Upper lobe of right lung (tissue), 1 donor: ENCODE data around the gene GSK3B. TPM values are rescaled to one million over a fixed set of nuclear protein-coding genes. Genes with fewer than 3 reads are reported as not detected.

Experiments
- ATAC-seq: fragments of 200-7000 bp; cut with Tn5 transposase; one replicate; pipeline ENCODE4 v1.9.1; 2020; ENCODE audit warnings: mild to moderate bottlenecking, moderate library complexity
- DNase-seq: peaks from one replicate; pipeline ENCODE4 v3.0.0-alpha.2; 2020
- H3K27ac ChIP-seq: fragments of 200-600 bp; one replicate; pipeline ENCODE4 v1.8.0; 2022
- H3K27me3 ChIP-seq: fragments of 200-600 bp; one replicate; pipeline ENCODE4 v1.8.0; 2022; ENCODE audit warnings: mild to moderate bottlenecking
- H3K36me3 ChIP-seq: fragments of 200-600 bp; one replicate; pipeline ENCODE4 v1.8.0; 2022
- H3K4me1 ChIP-seq: fragments of 200-600 bp; one replicate; pipeline ENCODE4 v1.8.0; 2022
- H3K4me3 ChIP-seq: fragments of 200-600 bp; one replicate; pipeline ENCODE4 v1.8.0; 2022; ENCODE audit warnings: mild to moderate bottlenecking
- H3K9me3 ChIP-seq: fragments of 200-600 bp; one replicate; pipeline ENCODE4 v1.8.0; 2022
- CTCF ChIP-seq: fragments of 200-600 bp; IDR thresholded peaks from one replicate; pipeline ENCODE4 v1.8.0; 2022; ENCODE audit warnings: antibody characterized with exemption
- intact Hi-C: fragments of 100-400 bp; cut with DNase I; formaldehyde crosslinking; loops from one replicate; pipeline ENCODE4 v1.11.0; 2022
- total RNA-seq: library from RNA; stranded (reverse); fragmentation: NEBNext Ultra II Directional; extraction: Animal tissue kit (Norgen Biotek cat#: 25700); gene quantifications from one replicate; pipeline ENCODE4 v1.2.1, GENCODE V29; 2021
- donor health status: DM: no; HTN: yes; CAD: no; lungs with severe emphysema.

The GSK3B gene
- total RNA-seq, 1 donor from 2014 or later, result 55.2 TPM

- H3K9me3 ChIP-seq, result no peaks in the 10 kb centered on the region
- DNase-seq, result peak; percentile 77
- H3K27ac ChIP-seq, result no peak overlapping the region
- intact Hi-C loops, result no loop called here
- no peaks in the 10 kb centered on the region for H3K4me1 ChIP-seq
- peak; percentile 82 for ATAC-seq
- H3K36me3 ChIP-seq, result no peaks in the 10 kb centered on the region
- peak overlapping the region; percentile 52 for H3K4me3 ChIP-seq
- H3K27me3 ChIP-seq, result no peaks in the 10 kb centered on the region
- peak; percentile 21 for TF ChIP-seq CTCF
Observed at GRCh38 chr3:119810018-119810435, 284.2 kb downstream of the GSK3B start.

GRCh38 chr3:119809249-119810017, 284.8 kb downstream of the GSK3B start:
- Histone ChIP-seq H3K4me1 (no peaks in the 10 kb centered on the region), H3K4me3 (peak overlapping the region; percentile 52), H3K27ac (no peak overlapping the region), H3K36me3 (no peaks in the 10 kb centered on the region), H3K27me3 (no peaks in the 10 kb centered on the region), H3K9me3 (no peaks in the 10 kb centered on the region)
- DNase-seq, result no peak
- intact Hi-C loops, result no loop called here
- ATAC-seq, result peak; percentile 25
- TF ChIP-seq CTCF, result no peak

- TF ChIP-seq CTCF, result no peak
- no peaks in the 10 kb centered on the region for H3K4me1 ChIP-seq
- H3K27ac ChIP-seq, result no peak overlapping the region
- no peak overlapping the region for H3K4me3 ChIP-seq
- no peak for ATAC-seq
- intact Hi-C loops, result no loop called here
- no peak for DNase-seq
- no peaks in the 10 kb centered on the region for H3K36me3 ChIP-seq
- no peaks in the 10 kb centered on the region for H3K9me3 ChIP-seq
- no peaks in the 10 kb centered on the region for H3K27me3 ChIP-seq
Observed at GRCh38 chr3:119808843-119809242, 285.4 kb downstream of the GSK3B start.

GRCh38 chr3:119808244-119808643, 286.0 kb downstream of the GSK3B start:
- intact Hi-C loops, result no loop called here
- TF ChIP-seq CTCF, result no peak
- Histone ChIP-seq H3K4me1 (no peaks in the 10 kb centered on the region), H3K9me3 (no peaks in the 10 kb centered on the region), H3K27me3 (no peaks in the 10 kb centered on the region), H3K4me3 (no peak overlapping the region), H3K27ac (no peak overlapping the region), H3K36me3 (no peaks in the 10 kb centered on the region)
- ATAC-seq (no peak), DNase-seq (no peak)

GRCh38 chr3:119800844-119801243, 293.4 kb downstream of the GSK3B start:
- Histone ChIP-seq H3K36me3 (no peaks in the 10 kb centered on the region), H3K9me3 (no peaks in the 10 kb centered on the region), H3K27ac (no peak overlapping the region), H3K4me1 (no peaks in the 10 kb centered on the region), H3K4me3 (no peak overlapping the region), H3K27me3 (no peaks in the 10 kb centered on the region)
- ATAC-seq (no peak), DNase-seq (no peak)
- intact Hi-C loops, result no loop called here
- TF ChIP-seq CTCF, result no peak
